NCI-H460 (cell line): ENCODE data around the gene GBP3. TPM values are rescaled to one million over a fixed set of nuclear protein-coding genes. Genes with fewer than 3 reads are reported as not detected.
A peak's percentile ranks its signal among the peaks of the same experiment; 100 is the strongest.
"Not testable (repeated sequence)": the region's sequence is repeated elsewhere in the genome, so short reads cannot be mapped to it uniquely, and the experiment has no call there.

Source experiments
- DNase-seq: peaks from one replicate; pipeline ENCODE4 v3.0.0-alpha.2; 2016; ENCODE audit warnings: low read depth; ENCODE audit errors: extremely low read depth
- polyA plus RNA-seq: library from polyadenylated mRNA; depleted of rRNA; stranded (reverse); fragments of >200 nt; gene quantifications from 2 replicates; pipeline ENCODE4 v1.2.3, GENCODE V29; 2014; cell fraction: nucleus; rRNA removed
- total RNA-seq: library from RNA; depleted of rRNA; stranded (reverse); fragments of >200 nt; shearing (Covaris generic); gene quantifications from 2 replicates; pipeline ENCODE4 v1.2.3, GENCODE V29; 2014; rRNA removed

GBP3 gene, protein sequence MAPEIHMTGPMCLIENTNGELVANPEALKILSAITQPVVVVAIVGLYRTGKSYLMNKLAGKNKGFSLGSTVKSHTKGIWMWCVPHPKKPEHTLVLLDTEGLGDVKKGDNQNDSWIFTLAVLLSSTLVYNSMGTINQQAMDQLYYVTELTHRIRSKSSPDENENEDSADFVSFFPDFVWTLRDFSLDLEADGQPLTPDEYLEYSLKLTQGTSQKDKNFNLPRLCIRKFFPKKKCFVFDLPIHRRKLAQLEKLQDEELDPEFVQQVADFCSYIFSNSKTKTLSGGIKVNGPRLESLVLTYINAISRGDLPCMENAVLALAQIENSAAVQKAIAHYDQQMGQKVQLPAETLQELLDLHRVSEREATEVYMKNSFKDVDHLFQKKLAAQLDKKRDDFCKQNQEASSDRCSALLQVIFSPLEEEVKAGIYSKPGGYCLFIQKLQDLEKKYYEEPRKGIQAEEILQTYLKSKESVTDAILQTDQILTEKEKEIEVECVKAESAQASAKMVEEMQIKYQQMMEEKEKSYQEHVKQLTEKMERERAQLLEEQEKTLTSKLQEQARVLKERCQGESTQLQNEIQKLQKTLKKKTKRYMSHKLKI
- 0.55 and 1.7 TPM in 2 replicates for total RNA-seq
- polyA plus RNA-seq, result 2.2 and 3.5 TPM in 2 replicates

DNA sequence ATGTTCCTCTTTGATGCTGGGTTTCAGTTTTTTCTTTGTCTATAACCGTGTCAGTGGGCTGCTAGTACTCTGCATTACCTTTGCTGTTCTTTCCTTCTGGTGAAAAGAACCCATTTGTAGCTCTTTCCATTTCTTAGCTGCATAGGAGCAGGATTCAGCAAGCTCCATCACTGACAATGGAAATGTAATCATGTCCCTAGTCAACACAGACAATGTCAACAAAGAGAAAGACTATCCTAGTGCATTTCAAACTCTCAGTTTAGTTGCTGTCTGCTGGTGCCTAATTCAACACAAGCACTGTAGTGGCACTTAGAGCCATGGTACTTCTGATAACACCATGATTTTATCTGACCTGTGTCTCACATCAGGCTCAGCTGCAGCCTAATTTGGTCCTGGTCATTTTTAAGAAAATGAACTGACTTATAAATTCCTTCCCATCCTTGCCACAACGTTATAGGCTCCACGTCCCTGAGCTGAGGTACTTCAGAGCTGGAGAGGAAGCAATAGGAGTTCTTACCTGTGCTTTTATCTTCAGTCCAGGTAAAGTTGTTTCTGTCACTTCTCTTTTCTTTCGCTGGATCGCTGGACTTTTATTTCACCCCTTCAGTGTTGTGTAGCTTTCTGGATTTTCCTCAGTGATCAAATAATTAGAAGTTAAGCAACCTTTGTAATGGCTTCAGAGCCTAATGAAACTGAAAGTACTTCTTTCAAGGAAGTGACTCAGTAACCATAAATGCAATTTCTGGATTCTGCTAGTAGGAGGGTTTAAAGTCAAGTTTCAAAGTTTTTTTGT lies at the start of gene GBP3:
TSS of gene GBP3 (minus strand) at position 700 of the 793 bp plus-strand sequence. CDS start 2,145 bp downstream, outside the sequence.
- DNase-seq, result peak; percentile 8

DNA sequence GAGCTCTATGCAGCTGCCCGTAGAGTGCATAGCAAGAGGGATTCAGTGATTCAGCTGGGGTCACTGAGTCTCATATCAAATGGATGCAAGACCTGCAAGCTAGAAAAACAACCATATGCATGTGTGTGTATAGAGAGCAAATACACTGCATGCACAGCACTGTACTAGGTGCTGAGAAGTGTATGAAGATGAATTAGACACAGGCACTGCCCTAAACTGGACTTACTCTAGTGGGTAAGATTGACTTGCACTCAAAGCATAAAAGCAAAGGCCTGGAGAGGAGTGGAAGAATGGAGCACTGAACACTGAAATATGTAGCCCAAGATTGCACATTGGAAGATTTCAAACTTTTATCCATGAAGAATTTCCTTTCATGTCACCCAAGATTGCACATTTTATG lies 47.8 kb upstream of the GBP3 start:
- no peak for DNase-seq

DNA sequence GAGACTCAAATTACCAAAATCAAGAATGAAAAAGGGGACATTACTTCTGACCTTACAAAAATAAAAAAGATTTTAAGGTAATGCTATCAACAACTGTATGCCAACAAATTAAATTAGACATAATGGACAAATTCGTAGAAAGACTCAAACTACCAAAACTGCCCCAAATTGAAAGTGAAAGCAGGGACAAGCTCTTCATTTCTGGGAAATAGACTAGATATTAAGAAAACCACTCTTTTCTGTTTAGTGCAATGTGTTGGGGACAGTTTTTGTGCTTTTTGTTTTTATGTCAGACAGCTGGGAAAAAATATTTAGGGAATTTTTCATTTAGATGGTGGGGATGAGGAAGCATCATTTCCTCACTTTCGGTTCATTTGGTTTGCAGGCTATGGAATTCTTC lies 47.3 kb upstream of the GBP3 start:
- no peak for DNase-seq

DNA sequence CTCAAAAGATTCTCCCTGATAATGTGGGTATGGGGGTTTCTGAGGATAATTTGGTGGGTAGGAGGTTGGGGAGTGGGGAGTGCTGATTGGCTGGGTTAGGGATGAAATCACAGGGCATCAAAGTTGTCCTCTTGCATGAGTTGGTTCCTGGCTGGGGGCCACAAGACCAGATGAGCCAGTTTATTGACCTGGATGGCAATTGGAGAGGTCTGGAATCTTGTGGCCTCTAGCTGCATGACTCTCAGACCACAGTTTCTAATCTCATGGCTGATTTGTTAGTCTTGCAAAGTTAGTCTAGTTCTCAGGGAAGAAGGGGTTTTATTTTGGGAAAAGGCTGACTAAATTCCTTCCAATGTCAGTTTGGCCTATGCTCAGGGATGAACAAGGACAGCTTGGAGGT lies 45.6 kb upstream of the GBP3 start:
- DNase-seq, result no peak

DNA sequence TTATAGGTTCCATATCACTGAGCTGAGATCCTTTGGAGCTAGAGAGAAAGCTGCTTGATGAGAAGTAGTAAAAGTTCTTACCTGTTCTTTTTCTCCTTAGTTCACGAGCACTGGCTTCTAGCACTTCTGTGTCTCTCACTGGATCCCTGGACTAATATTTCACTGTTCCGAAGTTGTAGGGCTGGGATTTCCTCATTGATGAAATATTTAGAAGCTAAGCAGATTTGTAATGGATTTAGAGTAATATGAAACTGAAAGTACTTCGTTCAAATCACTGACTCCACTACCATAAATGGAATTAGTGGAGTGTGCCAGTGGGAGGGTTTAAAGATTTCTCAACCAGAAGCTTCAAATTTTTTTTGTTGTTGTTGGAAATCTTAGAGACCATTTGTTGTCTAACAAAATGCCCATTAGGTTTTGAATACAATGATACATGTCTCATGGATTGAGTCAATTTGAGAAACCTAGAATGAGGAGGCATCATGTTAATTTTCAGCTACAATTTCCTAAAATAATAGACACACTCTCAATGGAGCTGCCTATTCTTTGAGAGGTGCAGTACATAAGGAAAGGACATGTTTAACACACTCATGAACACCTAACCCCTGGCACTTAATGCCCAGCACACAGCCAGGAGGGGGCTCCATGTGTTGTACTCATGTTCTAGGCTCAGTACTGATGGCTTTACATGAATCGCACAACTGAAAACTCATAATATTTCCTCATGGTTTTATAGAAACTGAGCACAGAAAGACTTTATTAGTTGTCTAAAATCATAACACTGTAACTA lies 42.6 kb upstream of the GBP3 start, which contains the start of gene GBP1:
TSS of gene GBP1 (minus strand) at position 130 of the 790 bp plus-strand sequence. CDS start 1,974 bp downstream, outside the sequence.
- DNase-seq, result peak; percentile 6

DNA sequence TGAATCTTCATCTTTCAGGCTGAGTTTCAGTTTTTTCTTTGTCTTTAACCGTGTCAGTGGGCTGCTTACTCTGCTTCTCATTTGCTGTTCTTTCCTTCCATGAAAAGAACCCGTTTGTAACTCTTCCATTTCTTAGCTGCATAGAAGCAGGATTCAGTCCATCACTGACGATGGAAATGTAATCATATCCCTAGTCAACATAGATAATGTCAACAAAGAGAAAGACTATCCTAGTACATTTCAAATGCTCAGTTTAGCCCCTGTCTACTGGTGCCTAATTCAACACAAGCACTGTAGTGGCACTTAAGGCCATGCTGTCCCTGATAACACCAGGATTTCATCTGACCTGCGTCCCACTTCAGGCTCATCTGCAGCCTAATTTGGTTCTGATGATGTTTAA lies 42.0 kb upstream of the GBP3 start:
- DNase-seq, result no peak

DNA sequence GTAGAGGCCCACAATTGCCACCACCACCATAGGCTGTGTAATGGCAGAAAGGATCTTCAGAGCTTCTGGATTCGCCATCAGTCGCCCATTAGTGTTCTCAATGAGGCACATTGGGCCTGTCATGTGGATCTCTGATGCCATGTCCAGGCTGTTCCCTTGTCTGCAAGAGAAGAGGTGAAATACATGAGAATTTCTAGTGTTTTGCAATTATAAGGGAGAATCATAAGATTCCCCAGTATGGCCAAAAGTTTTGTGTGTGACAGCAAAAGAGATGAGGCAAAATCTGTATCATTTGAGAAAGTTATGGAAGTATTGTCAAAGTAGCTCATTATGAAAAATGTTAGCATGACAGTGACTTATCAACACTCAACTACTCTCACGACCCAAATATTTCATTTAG lies 40.4 kb upstream of the GBP3 start:
- DNase-seq, result no peak

DNA sequence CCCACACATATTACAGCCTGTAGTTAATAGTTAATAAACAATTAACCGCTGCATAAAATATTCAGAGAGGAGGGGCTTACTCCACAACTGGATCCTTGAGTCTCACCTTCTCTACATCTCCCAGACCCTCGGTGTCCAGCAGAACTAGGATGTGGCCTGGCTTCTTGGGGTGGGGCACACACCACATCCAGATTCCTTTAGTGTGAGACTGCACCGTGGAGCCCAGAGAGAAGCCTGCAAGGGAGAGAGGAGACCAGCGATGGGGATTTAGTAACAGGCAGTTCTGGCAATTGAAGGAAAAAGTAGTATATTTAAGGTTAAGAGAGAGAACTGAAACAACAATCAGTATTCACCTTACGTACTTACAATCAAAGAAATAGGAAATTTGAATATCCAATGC lies 37.4 kb upstream of the GBP3 start:
- DNase-seq, result no peak

DNA sequence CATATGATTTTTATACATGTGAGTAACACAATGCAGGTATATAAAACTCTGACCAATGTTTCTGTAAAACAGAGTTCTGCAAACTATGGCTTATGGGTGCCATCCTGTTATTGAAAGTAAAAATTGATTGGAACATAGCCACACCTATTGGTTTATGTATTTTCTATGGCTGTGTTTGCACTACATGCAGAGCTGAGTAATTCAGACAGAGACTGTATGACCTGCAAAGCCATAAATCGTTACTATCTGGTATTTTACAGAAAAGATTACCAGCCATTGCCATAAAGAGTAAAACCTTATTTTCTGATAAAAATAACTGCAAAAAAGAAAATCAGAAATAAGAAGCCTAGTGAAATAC lies 29.3 kb upstream of the GBP3 start:
- DNase-seq, result no peak

DNA sequence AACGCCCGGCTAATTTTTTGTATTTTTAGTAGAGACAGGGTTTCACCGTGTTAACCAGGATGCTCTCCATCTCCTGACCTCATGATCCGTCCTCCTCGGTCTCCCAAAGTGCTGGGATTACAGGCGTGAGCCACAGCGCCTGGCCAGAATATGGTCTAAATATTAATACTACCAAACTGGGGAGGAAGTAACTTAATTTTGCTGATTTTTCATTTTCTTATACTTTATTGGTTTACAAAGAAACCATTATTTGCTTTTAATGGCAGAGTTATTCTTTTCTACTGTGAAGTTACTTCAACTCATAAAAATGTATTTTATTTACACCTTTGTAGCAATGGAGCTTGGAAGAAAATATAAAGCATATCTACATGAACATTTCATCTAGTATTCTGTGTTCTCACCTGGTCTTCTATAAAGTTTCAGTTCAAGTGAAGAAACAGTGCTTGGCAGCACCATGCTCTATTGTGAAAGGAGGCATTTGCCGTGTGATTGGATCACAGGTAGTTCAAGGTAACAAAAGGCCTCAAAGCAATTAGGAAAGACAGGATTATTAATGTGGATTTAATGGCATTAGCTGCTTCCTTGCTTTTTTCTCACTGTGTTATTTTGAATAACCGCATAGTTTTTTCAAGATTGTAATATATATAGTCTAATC lies 28.8 kb upstream of the GBP3 start:
- no peak for DNase-seq

DNA sequence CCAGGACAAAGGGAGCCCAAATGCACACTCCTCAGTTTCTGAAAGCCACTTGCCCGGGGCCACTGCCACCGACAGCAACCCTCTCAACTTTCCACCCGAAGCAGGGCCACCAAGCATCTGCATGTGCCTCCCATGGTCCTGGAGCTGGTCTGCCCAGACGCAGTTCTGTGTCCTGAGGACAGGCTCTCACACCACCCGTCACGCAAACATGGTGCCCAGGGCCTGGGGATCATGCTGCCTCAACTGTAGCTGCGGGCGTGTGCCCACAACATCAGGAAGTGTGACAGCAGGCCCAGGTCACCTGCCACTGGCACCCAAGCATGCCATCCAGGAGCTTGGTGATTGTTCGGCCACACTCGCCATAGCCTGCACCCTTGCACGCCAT lies 28.0 kb upstream of the GBP3 start:
- no peak for DNase-seq

DNA sequence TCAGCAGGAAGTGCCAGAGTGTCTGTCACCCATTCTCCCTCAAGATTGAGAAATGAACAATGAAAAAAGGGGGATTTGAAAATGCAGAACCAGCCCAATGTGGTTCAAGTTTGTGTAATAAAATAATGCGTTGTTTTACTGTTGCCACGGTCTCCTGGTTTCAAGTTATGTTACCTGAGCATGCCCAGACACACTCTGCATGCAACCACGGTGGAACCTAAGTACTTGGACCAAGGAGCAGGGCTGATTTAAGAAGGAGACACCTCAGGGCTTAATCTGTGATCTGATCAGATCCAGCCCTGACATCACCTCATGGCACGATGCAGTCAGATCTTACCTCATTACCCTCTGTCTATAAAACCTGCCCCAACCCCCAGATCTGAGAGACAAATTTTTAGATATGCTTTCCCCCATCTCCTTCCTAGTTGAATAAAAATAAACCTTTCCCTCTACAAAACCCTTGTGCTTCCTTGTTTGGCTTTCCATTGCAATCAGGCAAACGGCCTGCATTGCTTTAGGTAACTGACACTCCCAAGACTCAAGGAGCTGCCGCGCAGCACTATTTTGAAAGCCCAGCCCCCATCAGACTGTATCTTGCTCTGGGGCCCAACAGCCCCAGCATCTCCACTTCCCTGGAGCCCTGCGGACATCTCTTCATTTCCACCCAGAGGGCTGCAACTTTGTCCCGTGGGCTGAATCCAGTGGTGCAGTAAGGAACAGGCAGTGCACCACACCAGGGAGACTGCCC lies 27.4 kb upstream of the GBP3 start:
- DNase-seq, result not testable (repeated sequence)

DNA sequence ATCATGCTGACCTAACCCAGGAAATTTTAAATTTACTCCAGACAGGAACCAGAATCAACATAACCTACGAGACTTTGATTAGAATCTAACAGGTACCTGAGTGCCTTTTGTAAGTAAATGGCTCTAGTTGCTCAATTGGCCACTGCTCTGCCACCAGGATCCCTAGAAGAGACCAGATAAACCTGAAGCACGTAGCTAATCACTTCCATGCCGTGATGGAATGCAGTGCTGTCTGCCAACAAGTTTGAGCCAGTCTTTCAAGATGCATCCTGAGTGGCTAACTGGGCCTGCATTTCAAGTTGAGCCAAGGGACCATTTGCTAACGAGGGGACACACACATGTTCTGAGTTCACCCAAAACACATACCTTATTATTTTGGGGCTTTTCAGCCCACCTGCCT lies 26.5 kb upstream of the GBP3 start:
- DNase-seq, result not testable (repeated sequence)

DNA sequence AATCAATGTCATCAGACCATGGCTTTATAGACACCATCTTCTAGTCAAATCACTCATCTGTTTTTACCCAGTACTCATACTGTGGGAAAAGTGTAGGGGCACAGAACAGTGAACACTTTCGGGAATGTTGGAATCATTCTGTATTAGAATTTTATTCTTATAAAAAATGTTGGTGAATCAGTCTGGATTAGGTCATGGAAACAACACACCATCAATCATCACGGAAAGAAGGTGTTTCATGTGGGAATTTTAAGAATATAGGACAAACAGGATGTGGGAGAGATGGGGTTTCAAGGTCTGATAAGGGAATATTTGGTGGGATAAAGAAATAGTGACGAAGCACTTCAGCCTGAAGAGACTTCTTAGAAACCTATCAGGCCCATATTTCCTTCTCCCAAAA lies 25.1 kb upstream of the GBP3 start:
- no peak for DNase-seq

DNA sequence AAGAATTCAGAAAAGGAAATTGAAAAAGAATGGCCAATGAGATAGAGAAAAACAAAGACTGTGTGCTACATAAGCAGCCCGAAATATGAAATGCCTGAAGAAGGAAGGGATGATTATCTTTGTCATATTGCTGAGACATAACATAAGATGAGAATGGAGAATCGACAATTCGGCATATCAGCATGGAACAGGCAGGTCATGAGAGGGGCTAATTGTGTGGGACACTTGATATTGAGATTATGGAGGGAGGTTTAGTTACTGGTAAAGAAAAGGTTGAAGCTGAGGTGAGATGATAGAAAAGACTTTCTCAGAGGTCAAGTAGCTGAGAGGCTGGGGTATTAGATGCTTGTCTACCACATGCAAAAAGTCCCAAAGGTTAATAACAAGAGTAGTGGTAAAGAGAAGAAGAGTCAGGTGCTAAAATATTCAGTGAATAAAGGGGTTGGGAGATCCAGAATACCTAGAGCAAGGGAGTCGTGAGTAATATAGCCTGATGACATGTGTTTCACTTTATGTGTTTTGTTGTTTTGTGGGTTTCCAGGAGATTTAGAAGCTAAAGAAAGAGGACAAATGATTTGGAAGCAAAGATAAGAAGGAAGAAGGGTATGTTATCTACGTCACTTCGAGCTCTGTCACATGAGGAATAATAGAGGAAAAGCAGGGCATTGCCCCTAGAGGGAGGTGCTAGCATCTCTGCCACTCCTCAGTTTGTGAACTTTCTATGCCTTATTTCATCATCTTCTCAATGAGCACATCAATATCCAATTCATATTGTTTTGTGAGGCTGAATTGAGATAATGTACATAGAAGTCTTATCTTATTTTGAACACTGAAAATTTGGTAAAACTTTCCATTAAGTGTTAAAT lies 23.9 kb upstream of the GBP3 start:
- not testable (repeated sequence) for DNase-seq

DNA sequence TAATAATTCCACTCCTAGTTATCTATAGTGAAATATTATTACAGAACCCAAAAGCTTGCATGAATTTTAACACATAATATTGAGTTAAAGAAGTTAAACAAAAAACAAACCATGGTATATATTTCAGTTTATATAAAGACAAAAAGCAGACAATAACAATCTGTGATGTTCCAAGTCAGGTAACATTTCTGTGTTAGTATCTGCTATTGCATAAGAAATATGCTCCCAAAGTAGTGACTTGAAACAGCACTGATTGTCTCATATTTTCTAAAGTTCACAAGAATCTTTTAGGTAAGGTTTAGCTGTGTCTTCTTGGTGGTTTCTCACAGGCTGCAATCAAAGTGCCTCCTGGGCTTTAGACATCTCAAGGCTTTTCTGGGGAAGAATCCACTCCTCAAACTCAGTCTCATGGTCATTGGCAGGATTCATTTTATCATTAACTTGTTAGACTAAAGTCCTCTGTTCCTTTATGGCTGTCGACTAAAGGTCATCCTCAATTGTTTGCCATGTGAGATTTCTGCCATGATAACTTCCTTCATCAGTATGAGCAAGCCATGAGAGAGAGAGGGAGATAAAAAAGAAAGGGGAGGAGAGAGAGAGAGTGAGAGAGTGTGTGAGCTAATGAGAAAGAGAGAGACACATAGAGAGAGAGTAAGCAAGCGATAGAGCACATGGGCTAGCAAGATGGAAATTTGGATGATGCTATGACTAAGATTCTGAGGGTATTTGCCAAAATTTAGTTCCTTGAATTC lies 22.5 kb upstream of the GBP3 start:
- no peak for DNase-seq

DNA sequence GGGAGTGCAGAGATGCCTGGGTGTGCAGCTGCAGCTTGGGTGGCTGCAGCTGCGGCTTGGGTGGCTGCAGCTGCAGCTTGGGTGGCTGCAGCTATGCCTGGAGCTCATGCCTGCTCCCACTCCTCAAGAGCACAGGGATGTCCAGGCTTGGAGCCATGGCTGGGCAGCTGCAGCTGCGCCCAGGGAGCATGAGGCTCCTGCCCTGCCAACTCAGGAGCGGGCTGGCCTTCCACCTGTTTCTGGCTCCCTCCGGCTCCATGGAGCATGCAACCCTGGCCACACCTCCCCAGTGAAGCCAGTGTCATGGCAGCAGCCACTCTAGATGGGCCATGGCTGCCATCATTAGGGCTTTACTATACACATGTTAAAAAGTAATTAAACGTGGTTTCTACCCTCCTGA lies 21.3 kb upstream of the GBP3 start:
- no peak for DNase-seq

DNA sequence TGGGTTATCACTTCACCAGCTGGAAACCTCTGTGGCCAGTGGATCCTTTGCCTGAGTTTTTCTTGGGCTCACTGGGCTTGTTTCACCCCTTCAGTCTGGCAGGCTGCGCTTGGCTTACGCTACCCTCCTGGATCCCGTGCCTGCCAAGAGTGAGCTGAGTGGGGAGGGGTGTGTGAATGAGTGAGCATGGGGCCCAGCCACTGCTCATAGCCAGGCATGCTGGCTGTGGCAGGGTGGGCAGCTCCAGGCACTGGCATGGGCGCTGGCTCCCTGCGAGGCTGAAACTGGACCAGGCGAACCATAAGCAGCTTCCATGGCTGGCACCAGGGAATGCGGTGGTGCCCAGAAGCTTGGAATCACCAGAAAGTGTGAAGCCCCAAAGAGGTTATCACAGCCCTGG lies 19.8 kb upstream of the GBP3 start:
- DNase-seq, result no peak
